RWPE1 (cell line): ENCODE measurements around the gene ARMC2.

Source experiments
- CTCF ChIA-PET: fragments of 350-600 bp; sonication (Branson Sonifier 250); formaldehyde crosslinking; extraction: SDS; loops from one replicate; lab custom pipeline; 2021; lab: Yijun Ruan, JAX
- POLR2A ChIA-PET: fragments of 400-600 bp; formaldehyde crosslinking; extraction: SDS; loops from one replicate; lab custom pipeline; 2020; ENCODE audit warnings: antibody characterized with exemption; ENCODE audit not compliant: low non-redundant PET; lab: Yijun Ruan, JAX
- DNase-seq: peaks from one replicate; pipeline ENCODE4 v3.0.0; 2012; ENCODE audit warnings: low spot score
- H3K27ac ChIP-seq: fragments of 450-650 bp; 2 replicates; pipeline ENCODE4 v1.5.1; 2017
- TF ChIP-seq, protein P1 (sequence below): fragments of 450-650 bp; conservative IDR thresholded peaks from 2 replicates; pipeline ENCODE4 v1.5.1; 2017; ENCODE audit warnings: low read depth, mild to moderate bottlenecking

The ARMC2 gene

GRCh38 chr6:108845145-108845544, 3.1 kb upstream of the ARMC2 start:
- CTCF ChIA-PET = no interaction called here
- TF ChIP-seq, protein P1, sequence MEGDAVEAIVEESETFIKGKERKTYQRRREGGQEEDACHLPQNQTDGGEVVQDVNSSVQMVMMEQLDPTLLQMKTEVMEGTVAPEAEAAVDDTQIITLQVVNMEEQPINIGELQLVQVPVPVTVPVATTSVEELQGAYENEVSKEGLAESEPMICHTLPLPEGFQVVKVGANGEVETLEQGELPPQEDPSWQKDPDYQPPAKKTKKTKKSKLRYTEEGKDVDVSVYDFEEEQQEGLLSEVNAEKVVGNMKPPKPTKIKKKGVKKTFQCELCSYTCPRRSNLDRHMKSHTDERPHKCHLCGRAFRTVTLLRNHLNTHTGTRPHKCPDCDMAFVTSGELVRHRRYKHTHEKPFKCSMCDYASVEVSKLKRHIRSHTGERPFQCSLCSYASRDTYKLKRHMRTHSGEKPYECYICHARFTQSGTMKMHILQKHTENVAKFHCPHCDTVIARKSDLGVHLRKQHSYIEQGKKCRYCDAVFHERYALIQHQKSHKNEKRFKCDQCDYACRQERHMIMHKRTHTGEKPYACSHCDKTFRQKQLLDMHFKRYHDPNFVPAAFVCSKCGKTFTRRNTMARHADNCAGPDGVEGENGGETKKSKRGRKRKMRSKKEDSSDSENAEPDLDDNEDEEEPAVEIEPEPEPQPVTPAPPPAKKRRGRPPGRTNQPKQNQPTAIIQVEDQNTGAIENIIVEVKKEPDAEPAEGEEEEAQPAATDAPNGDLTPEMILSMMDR = no peak
- POLR2A ChIA-PET = no interaction called here

GRCh38 chr6:108846101-108846500, 2.1 kb upstream of the ARMC2 start:
- ChIA-PET POLR2A (no interaction called here), CTCF (interaction anchor here (1.4 kb wide), 1 partner anchor 304 kb away, joined by 3 read pairs; no protein-coding TSS in a partner anchor)

More at GRCh38 chr6:108845145-108845544, 3.1 kb upstream of the ARMC2 start:
- no peak for DNase-seq
- H3K27ac ChIP-seq = no peak overlapping the region

DNA sequence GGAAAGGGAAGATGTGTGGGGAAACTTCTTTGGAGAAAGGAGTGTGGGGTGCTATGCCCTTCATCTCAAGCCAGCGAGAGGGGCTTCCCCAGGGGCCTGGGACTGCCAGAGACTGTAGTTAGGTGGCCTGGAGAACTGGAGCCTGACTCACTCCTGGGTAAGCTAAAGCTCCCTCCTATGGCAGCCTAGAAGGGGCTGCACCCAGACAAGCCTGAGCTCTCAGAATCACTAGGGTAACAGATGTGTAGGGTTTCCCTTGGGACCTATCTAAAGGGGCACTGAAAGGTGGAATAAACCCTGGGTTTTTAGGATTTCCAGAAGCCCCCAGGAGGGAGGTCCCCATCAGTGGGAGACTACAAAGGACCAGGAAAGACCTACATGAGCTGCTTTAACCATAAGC, 1.6 kb upstream of the ARMC2 start:
- no peak for DNase-seq
- TF ChIP-seq, protein P1 = no peak
- no peak overlapping the region for H3K27ac ChIP-seq
- CTCF ChIA-PET = interaction anchor here (0.5 to 1.4 kb wide), 3 partner anchors 47 to 304 kb away, joined by 3 read pairs; no protein-coding TSS in a partner anchor
- POLR2A ChIA-PET = no interaction called here

More at GRCh38 chr6:108846101-108846500, 2.1 kb upstream of the ARMC2 start:
- no peak for DNase-seq
- H3K27ac ChIP-seq = no peak overlapping the region
- TF ChIP-seq, protein P1 = no peak

DNA sequence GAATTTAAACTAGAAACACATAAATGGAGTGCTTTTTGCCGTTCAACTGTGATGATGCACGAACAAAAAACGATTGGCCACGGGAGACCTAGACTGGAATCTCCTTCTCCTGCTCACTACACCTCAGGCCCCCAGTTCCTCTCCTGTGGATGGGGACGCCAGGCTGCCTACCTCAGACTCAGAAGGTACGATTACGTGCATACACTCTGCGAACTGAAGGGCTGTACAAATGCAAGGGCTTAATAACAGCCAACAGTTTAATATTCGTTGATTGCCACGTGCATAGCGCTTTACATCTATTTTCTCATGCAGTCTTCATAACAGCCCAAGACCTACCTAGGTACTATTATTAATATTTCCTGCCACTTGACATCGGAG, 495 bp upstream of the ARMC2 start:
- POLR2A ChIA-PET = interaction anchor here (0.6 kb wide), 1 partner anchor 34 kb away, joined by 4 read pairs; no protein-coding TSS in a partner anchor
- no peak for DNase-seq
- TF ChIP-seq, protein P1 = no peak
- CTCF ChIA-PET = interaction anchor here (0.9 to 1.6 kb wide), 3 partner anchors 46 to 306 kb away, joined by 3 to 6 read pairs (median 4); no protein-coding TSS in a partner anchor
- peak overlapping the region; percentile 76 for H3K27ac ChIP-seq

DNA sequence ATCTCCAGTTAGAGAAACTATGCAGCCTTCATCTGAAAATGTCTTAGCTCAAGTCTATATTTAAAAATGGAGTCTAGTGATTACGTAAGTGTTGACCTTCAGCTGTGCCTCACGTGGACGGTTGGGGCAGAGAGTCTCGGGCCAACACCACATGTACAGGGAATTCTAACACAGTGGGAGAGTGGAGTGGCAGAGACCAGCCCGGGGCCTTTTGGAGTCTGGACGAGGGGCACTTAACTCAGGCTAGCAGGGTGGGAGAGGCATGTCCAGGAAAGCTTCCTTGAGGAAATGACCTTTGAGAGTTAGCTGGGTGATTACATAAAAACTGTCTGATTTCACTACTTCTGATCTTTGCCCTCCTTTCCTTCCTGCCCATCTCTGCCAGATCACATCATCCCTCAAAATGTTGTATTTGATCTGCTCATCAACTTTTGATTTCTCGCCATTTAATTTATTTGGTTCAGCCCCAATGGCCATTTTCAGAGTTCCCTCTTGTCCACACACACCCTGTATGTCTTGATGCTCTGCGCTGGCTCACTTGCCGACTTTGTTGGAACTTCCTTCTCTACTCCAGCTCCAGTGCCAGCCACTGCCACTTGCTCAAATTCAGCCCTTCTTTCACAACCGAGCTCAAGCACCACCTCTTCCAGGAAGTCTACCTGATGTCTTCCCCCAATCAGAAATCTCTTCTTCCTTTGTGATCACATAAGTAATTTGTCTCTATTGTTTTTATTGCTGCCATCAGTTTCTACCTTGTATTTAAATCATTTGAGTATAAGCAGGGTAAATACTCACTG, 2.6 kb downstream of the ARMC2 start:
- DNase-seq = no peak
- no peak overlapping the region for H3K27ac ChIP-seq
- TF ChIP-seq, protein P1 = no peak
- ChIA-PET POLR2A (no interaction called here), CTCF (no interaction called here)

- no peak for DNase-seq
- no peak overlapping the region for H3K27ac ChIP-seq
- CTCF ChIA-PET = no interaction called here
- POLR2A ChIA-PET = no interaction called here
- TF ChIP-seq, protein P1 = no peak
Observed at GRCh38 chr6:108851756-108852155, 3.5 kb downstream of the ARMC2 start.
